GM21526 (cell line): Measurements from ENCODE around the gene RFFL.
"Not testable (repeated sequence)": the region's sequence is repeated elsewhere in the genome, so short reads cannot be mapped to it uniquely, and the experiment has no call there.

Source experiments
- ATAC-seq: cut with Tn5 transposase; IDR thresholded peaks from one replicate; pipeline ENCODE4 v1.9.1; 2021; ENCODE audit warnings: moderate library complexity; ENCODE audit not compliant: unreplicated experiment, low FRiP score

Gene RFFL

GRCh38 chr17:35050170-35050569 lies 13.3 kb downstream of the RFFL start:
- ATAC-seq: no peak

- ATAC-seq: no peak
These were observed 14.7 kb downstream of the RFFL start for GRCh38 chr17:35048685-35049379.

DNA sequence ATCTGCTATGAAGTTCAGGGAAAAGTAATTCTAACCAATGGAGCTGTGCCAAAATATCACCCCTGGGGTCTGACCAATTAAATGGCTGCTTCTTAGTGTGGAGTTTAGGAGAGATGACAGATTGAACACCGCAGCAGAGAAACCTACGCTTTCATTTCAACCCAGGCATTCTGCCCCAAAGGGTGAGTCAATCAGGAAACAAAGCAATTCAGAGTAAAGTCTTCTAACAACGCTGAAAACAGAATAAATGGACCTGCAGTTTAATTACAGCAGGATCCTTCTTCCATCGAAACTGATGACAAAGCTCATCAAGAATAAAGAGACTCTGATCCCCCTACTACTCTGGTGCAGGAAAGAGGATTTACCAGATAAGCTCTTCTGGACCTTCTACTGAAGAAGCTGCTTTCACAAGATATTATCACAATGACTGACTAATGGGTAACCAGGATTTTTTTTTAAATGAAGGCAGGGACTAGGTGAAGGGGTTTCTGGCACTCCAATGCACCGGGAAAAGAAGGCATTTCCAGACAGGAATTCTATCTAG lies 16.7 kb downstream of the RFFL start:
- ATAC-seq: no peak

DNA sequence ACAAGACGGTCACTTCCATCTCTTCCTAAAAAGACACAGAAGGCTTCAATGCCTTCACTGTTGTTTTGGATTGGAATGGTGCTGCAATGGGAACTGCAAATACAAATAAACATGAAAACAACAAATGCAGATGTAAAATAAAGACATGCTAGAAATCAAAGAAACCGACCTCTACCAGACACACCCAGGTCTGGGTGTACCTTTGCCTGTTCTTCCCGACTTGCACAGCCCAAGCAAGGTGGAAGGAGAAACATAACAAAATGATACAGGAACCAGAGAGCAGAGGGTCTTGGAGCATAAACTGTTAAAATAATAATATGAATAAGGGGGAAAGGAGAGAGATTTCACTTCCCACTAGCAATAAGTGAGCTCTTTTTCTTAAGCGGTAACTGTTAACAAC lies 17.3 kb downstream of the RFFL start:
- ATAC-seq: no peak

- not testable (repeated sequence) for ATAC-seq
These were observed 18.0 kb downstream of the RFFL start for GRCh38 chr17:35045458-35045979.

DNA sequence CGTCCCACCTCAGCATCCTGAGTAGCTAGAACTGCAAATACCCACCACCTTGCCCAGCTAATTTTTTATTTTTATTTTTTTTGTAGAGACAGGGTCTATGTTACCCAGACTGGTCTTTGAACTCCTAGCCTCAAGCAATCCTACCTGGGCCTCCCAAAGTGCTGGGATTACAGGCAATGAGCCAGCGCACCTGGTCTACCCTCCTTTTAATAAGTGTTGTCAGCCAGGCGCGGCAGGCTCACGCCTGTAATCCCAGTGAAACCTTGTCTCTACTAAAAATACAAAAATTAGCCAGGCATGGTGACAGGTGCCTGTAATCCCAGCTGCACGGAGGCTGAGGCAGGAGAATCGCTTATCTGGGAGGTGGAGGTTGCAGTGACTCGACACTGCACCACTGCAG lies 19.3 kb downstream of the RFFL start:
- no peak for ATAC-seq

GRCh38 chr17:35041390-35041789 lies 22.1 kb downstream of the RFFL start:
- ATAC-seq: no peak

- no peak for ATAC-seq
These were observed 25.1 kb downstream of the RFFL start for GRCh38 chr17:35038453-35038852.

- no peak for ATAC-seq
These were observed 32.7 kb downstream of the RFFL start for GRCh38 chr17:35030780-35031179.

GRCh38 chr17:35028531-35029262 lies 34.8 kb downstream of the RFFL start:
- ATAC-seq: no peak

DNA sequence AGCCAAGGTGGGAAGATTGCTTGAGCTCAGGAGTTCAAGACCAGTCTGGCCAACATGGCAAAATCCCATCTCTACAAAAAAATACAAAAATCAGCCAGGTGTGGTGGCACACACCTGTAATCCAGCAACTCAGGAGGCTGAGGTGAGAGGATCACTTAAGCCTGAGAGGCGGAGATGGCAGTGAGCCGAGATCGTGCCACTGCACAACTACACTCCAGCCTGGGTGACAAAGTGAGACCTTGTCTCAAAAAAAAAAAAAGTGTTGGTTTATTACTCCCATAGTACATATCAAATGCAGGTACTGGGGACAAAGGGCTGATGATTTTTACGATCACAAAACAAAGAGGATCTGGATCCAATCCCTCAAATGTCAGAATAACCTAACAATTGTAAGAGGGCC lies 35.4 kb downstream of the RFFL start:
- not testable (repeated sequence) for ATAC-seq

GRCh38 chr17:35025541-35025940 lies 38.0 kb downstream of the RFFL start:
- ATAC-seq: no peak

DNA sequence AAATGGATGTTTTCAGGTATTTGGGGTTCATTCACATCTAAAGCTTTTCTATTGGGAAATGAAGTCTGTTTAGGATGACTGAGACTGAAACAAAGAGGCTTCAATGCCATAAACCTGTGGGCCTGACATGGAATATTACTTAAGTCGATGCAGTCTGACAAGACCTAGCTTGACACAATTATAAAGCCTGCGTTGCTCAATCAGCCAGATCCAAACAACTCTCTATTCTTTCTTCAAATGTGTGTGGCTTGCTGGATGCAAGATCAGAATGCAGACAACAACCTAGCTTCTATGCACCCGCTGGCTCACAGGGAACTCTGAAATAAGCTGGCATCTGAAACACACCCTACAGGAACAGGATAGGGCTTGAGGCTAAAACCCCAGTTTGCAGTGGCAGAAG lies 40.0 kb downstream of the RFFL start:
- no peak for ATAC-seq

DNA sequence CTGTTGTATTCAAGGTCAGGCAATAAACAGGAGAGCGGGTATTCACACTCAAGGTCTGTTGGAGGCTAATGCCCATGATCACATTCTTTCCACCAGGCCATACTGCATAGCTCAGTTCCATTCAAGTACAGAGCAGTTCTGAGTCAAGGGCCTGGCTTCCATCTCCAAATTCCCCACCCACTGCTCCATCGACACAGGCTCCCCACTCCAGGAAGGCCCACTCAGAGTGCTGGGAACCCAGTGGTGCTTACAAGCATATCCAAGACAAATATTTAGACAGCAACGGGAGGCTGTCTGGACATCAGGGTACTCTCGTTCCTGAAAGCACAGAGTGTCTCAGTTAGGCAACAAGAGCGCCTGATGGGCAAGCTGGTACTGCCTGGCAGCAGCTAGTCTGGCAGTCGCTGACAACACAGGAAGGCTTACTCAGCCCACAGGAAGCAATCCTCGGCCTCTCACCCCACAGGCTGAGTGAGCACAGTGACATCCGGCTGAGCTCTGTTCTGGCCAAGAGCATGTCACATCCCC lies 40.9 kb downstream of the RFFL start:
- ATAC-seq: no peak

DNA sequence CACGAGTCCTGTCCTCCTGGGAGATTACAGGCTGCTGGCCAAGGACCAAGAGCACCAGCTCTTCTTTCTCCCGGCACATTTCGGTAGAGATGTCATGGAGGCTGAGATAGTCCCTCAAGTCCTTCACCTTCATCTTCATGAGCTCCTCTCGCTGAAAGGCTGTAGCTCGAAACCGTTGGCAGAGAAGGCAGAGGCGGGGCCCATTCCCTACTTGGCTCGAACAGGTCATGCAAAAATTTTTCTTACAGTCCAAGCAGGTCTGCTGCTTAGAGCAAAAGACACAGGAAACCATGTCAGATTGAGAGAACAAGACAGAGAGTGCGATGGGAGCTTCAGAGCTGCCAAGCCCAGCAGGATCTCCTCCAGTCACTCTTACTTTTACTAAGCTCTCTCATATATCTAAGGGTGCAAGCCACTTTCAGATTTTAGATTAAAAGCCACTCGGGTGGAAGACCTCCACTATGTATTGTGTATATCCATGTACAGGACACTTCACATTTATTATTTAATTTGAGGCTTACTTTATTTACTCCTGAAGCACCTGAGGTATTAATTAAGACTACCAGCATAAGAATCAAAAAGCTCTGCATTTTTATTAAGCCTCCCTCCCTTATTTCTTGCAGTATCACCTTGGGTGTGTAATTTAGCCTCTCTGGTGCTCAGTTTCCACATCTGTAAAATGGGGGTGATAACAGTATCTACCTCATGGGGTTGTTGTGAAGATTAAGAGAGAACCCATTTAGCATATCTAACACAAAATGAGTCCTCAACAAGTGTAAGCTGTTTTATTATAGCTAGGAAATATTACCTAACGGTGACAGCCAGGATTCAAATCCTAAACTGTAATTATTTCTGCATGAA lies 41.8 kb downstream of the RFFL start:
- no peak for ATAC-seq

GRCh38 chr17:35019386-35020179 lies 43.9 kb downstream of the RFFL start:
- ATAC-seq: no peak

GRCh38 chr17:35018814-35019213 lies 44.7 kb downstream of the RFFL start:
- ATAC-seq: no peak

- no peak for ATAC-seq
These were observed 46.5 kb downstream of the RFFL start for GRCh38 chr17:35017021-35017420.

DNA sequence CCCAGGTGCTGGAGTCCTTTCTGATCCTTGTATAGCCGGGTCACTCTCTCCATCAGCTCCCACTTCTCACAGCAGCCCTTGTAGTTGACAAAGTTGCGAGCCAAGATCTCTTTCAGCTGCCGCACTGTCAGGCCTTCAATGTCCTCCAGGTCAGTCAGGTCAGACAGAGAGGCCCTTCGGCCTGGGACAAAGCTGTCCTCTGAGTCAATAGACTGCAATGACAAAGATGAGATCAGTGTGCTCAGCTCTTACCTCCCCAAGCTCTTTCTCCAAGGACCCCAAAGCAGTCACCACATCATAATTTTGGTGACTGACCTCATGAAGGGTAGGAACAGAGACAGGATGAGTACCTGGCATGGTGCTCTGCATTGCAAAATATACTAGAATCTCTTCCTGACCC lies 47.1 kb downstream of the RFFL start:
- ATAC-seq: no peak
